GM11168 (cell line): ENCODE results near the gene RINL.

Experiments used
- in situ Hi-C: fragments of 300-500 bp; cut with MboI; formaldehyde crosslinking; loops from one replicate; pipeline ENCODE4 v1.12.0; 2022; ENCODE audit warnings: low sequenced_read_pairs; ENCODE audit not compliant: unreplicated experiment

RINL gene

GRCh38 chr19:38851622-38852230, 26.3 kb downstream of the RINL start:
- in situ Hi-C loops, result no loop called here

- in situ Hi-C loops, result no loop called here
These were observed 27.0 kb downstream of the RINL start for GRCh38 chr19:38850976-38851621.

GRCh38 chr19:38850436-38850975, 27.6 kb downstream of the RINL start:
- in situ Hi-C loops, result no loop called here

- in situ Hi-C loops, result no loop called here
These were observed 28.1 kb downstream of the RINL start, which contains the start of gene HNRNPL for GRCh38 chr19:38849860-38850435. Gene HNRNPL, minus strand, starts transcription at chr19:38849986. Its CDS starts 20 bp downstream, at chr19:38849966.

GRCh38 chr19:38849147-38849859, 28.8 kb downstream of the RINL start:
- in situ Hi-C loops, result no loop called here

GRCh38 chr19:38848299-38849146, 29.6 kb downstream of the RINL start:
- in situ Hi-C loops, result no loop called here

GRCh38 chr19:38846097-38846496, 32.0 kb downstream of the RINL start:
- in situ Hi-C loops, result no loop called here

GRCh38 chr19:38845374-38846024, 32.6 kb downstream of the RINL start:
- in situ Hi-C loops, result no loop called here

- in situ Hi-C loops, result no loop called here
These were observed 33.9 kb downstream of the RINL start for GRCh38 chr19:38844093-38844686.

- in situ Hi-C loops, result no loop called here
These were observed 34.8 kb downstream of the RINL start for GRCh38 chr19:38843175-38843758.

GRCh38 chr19:38842439-38843174, 35.5 kb downstream of the RINL start:
- in situ Hi-C loops, result no loop called here

GRCh38 chr19:38841787-38842438, 36.2 kb downstream of the RINL start:
- in situ Hi-C loops, result no loop called here

GRCh38 chr19:38841180-38841766, 36.8 kb downstream of the RINL start:
- in situ Hi-C loops, result no loop called here

GRCh38 chr19:38840583-38840968, 37.5 kb downstream of the RINL start:
- in situ Hi-C loops, result no loop called here

- in situ Hi-C loops, result no loop called here
These were observed 38.1 kb downstream of the RINL start for GRCh38 chr19:38839816-38840582.

GRCh38 chr19:38838986-38839761, 38.9 kb downstream of the RINL start:
- in situ Hi-C loops, result no loop called here
